ENCODE data around the gene PTX4.
A peak's percentile ranks its signal among the peaks of the same experiment; 100 is the strongest.
"Not testable (repeated sequence)": the region's sequence is repeated elsewhere in the genome, so short reads cannot be mapped to it uniquely, and the experiment has no call there.

The PTX4 gene

GRCh38 chr16:1478937-1479336, 9.8 kb downstream of the PTX4 start:
- not testable (repeated sequence) for DNase-seq

- DNase-seq: no peak
Observed at GRCh38 chr16:1477033-1477432, 11.7 kb downstream of the PTX4 start.

- DNase-seq: no peak
Observed at GRCh38 chr16:1475552-1476114, 13.1 kb downstream of the PTX4 start.

- DNase-seq: peak; percentile 21
Observed at GRCh38 chr16:1474796-1475551, 13.8 kb downstream of the PTX4 start, which contains the start of gene CLCN7. Gene CLCN7, minus strand, starts transcription at chr16:1475028. Its CDS starts 54 bp downstream, at chr16:1474974.

GRCh38 chr16:1474082-1474795, 14.5 kb downstream of the PTX4 start:
- no peak for DNase-seq

GRCh38 chr16:1472974-1473373, 15.8 kb downstream of the PTX4 start:
- no peak for DNase-seq

GRCh38 chr16:1471569-1472194, 17.1 kb downstream of the PTX4 start:
- no peak for DNase-seq

- no peak for DNase-seq
Observed at GRCh38 chr16:1470481-1471251, 18.1 kb downstream of the PTX4 start.

- DNase-seq: no peak
Observed at GRCh38 chr16:1469693-1470201, 19.0 kb downstream of the PTX4 start.

- not testable (repeated sequence) for DNase-seq
Observed at GRCh38 chr16:1469141-1469540, 19.6 kb downstream of the PTX4 start.

GRCh38 chr16:1468426-1468810, 20.3 kb downstream of the PTX4 start:
- DNase-seq: no peak

GRCh38 chr16:1466968-1467521, 21.7 kb downstream of the PTX4 start:
- DNase-seq: no peak

GRCh38 chr16:1466054-1466453, 22.7 kb downstream of the PTX4 start:
- no peak for DNase-seq

GRCh38 chr16:1465567-1465915, 23.2 kb downstream of the PTX4 start:
- DNase-seq: no peak

GRCh38 chr16:1464894-1465566, 23.7 kb downstream of the PTX4 start:
- no peak for DNase-seq

GRCh38 chr16:1464196-1464893, 24.4 kb downstream of the PTX4 start:
- DNase-seq: no peak

- DNase-seq: no peak
Observed at GRCh38 chr16:1461146-1461545, 27.6 kb downstream of the PTX4 start.

- no peak for DNase-seq
Observed at GRCh38 chr16:1460602-1461138, 28.1 kb downstream of the PTX4 start.

- DNase-seq: no peak
Observed at GRCh38 chr16:1459967-1460366, 28.8 kb downstream of the PTX4 start.

- DNase-seq: no peak
Observed at GRCh38 chr16:1458977-1459341, 29.8 kb downstream of the PTX4 start.
